ENCODE results near the gene CNIH3.
A peak's percentile ranks its signal among the peaks of the same experiment; 100 is the strongest.
"Not testable (repeated sequence)": the region's sequence is repeated elsewhere in the genome, so short reads cannot be mapped to it uniquely, and the experiment has no call there.

CNIH3 gene

DNA sequence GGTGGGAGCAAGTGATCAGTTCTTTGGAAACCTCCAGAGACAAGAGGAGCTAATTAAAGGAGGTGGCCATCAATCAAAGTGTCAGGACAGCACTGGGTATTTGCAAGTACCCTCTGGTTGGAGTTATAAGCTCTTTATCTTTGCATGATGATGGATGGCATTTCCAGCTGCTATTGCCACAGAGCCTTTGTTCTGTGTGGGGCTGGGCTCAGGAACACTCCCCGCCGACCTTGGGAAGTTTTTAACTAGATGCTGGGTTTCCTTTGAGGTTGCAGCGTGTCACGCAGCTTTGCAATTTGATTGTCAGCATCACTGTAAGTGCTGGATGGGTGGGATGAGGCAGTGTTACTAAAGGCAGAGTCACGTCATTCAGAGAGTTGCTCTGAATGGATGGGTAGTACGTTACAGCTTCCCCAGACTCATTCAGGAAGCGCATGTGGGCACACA, 68.9 kb downstream of the CNIH3 start:
- Histone ChIP-seq H3K36me3 (ENCODE audit: insufficient read depth, low read length) (no peaks in the 10 kb centered on the region), H2AFZ (ENCODE audit: low read length, unreplicated experiment) (no peak overlapping the region), H3K4me1 (ENCODE audit: control insufficient read depth, insufficient read depth, low read length, unreplicated experiment) (no peaks in the 10 kb centered on the region), H3K27ac (ENCODE audit: low read depth, low read length) (no peak overlapping the region), H3K27me3 (ENCODE audit: insufficient read depth, low read length) (0 out of 2 replicates have a peak, but pooled peaks cover 5% of the 10 kb centered on the region), H3K79me2 (ENCODE audit: control insufficient read depth, insufficient read depth, low read length, unreplicated experiment) (no peaks in the 10 kb centered on the region), H3K4me3 (ENCODE audit: low read depth, low read length) (no peak overlapping the region)

- not testable (repeated sequence) for H3K27ac ChIP-seq (ENCODE audit: low read depth, low read length); H3K4me3 ChIP-seq (ENCODE audit: low read depth, low read length); H3K36me3 ChIP-seq (ENCODE audit: insufficient read depth, low read length); H2AFZ ChIP-seq (ENCODE audit: low read length, unreplicated experiment); H3K79me2 ChIP-seq (ENCODE audit: control insufficient read depth, insufficient read depth, low read length, unreplicated experiment); H3K4me1 ChIP-seq (ENCODE audit: control insufficient read depth, insufficient read depth, low read length, unreplicated experiment); H3K27me3 ChIP-seq (ENCODE audit: insufficient read depth, low read length)
Measured at GRCh38 chr1:224686140-224686539, 70.0 kb downstream of the CNIH3 start.

DNA sequence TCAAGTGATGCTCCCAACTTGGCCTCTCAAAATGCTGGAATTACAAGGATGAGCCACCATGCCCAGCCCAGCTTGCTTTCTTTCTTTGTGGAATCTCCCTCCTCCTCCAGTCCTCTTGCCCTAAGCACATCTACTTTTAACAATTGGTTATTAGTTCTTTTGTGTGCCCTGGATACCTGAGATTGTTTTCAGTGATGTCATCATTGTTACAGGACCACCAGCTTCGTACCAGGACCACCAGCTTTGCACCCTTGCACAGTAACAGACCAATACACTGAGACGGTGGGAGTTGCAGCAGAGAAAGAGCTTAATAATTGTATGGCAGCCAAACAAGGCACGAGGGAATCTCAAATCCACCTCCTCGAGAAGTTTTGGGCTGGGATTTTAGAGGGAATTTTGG, 71.3 kb downstream of the CNIH3 start:
- Histone ChIP-seq H3K4me3 (ENCODE audit: low read depth, low read length) (no peak overlapping the region), H3K27ac (ENCODE audit: low read depth, low read length) (no peak overlapping the region), H3K4me1 (ENCODE audit: control insufficient read depth, insufficient read depth, low read length, unreplicated experiment) (no peaks in the 10 kb centered on the region), H3K79me2 (ENCODE audit: control insufficient read depth, insufficient read depth, low read length, unreplicated experiment) (no peaks in the 10 kb centered on the region), H2AFZ (ENCODE audit: low read length, unreplicated experiment) (no peak overlapping the region), H3K27me3 (ENCODE audit: insufficient read depth, low read length) (0 out of 2 replicates have a peak, but pooled peaks cover 5% of the 10 kb centered on the region), H3K36me3 (ENCODE audit: insufficient read depth, low read length) (no peaks in the 10 kb centered on the region)

DNA sequence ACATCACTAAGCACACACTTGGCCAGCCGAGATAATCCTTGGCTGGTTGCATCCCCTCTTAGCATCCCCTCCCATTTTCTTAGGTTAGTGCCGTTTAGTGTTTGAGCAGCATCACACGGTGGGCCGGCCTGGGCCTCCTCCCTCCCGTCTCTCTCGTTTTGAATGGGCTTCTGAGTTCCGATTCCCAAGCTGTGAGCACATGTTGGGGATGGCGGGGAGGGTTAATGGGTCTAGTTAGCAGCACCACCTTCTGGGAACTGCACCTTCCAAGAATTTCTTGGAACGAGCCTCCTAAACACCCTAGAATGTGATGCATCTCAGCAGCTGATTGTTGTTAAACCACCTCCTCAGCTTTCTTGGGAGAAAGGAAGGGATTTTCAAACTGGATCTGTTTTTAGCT, 73.3 kb downstream of the CNIH3 start:
- Histone ChIP-seq H3K27me3 (ENCODE audit: insufficient read depth, low read length) (0 out of 2 replicates have a peak, but pooled peaks cover under 1% of the 10 kb centered on the region), H3K36me3 (ENCODE audit: insufficient read depth, low read length) (no peaks in the 10 kb centered on the region), H3K4me1 (ENCODE audit: control insufficient read depth, insufficient read depth, low read length, unreplicated experiment) (no peaks in the 10 kb centered on the region), H3K79me2 (ENCODE audit: control insufficient read depth, insufficient read depth, low read length, unreplicated experiment) (no peaks in the 10 kb centered on the region), H3K27ac (ENCODE audit: low read depth, low read length) (no peak overlapping the region), H3K4me3 (ENCODE audit: low read depth, low read length) (no peak overlapping the region), H2AFZ (ENCODE audit: low read length, unreplicated experiment) (no peak overlapping the region)

- H3K27me3 ChIP-seq (ENCODE audit: insufficient read depth, low read length): no peaks in the 10 kb centered on the region
- H2AFZ ChIP-seq (ENCODE audit: low read length, unreplicated experiment): no peak overlapping the region
- H3K4me1 ChIP-seq (ENCODE audit: control insufficient read depth, insufficient read depth, low read length, unreplicated experiment): no peaks in the 10 kb centered on the region
- H3K79me2 ChIP-seq (ENCODE audit: control insufficient read depth, insufficient read depth, low read length, unreplicated experiment): no peaks in the 10 kb centered on the region
- H3K27ac ChIP-seq (ENCODE audit: low read depth, low read length): no peak overlapping the region
- H3K36me3 ChIP-seq (ENCODE audit: insufficient read depth, low read length): no peaks in the 10 kb centered on the region
- no peak overlapping the region for H3K4me3 ChIP-seq (ENCODE audit: low read depth, low read length)
Measured at GRCh38 chr1:224690576-224690975, 74.5 kb downstream of the CNIH3 start.

DNA sequence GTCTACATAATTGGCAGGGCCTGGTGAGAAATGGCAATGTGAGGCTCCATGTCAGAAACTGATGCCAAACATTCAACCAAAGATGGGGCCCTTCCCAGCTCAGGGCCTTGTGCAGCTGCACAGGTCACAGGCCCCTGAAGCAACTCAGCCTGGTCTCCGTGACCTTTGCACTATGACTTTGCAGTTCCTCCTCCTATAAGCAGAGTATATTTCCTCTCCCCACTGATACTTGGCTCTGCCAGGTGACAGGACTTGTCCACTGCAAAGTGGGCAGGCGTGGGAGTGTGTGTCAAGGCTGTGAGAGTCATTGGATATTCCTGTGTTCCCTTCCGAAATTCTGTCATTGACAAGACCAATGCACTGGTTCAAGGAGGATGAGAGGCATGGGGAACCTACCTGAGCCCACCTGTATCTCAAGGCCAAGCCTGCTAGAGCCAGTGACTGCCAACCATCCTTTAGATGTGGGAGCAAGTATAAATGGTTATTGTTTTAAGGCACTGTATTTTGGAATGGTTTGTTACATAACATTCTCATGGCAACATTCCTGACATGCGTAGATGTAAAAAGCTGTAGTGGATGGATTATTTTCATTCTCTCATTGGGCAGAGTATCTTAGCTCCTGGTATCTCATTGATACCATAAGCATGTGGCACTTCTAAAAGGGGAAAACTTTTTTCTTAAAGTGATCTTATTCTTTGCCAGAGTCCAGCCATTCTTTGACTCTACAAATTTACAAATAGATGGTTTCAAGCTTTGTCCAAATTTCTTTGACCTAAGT, 75.2 kb downstream of the CNIH3 start:
- H2AFZ ChIP-seq (ENCODE audit: low read length, unreplicated experiment): no peak overlapping the region
- no peaks in the 10 kb centered on the region for H3K79me2 ChIP-seq (ENCODE audit: control insufficient read depth, insufficient read depth, low read length, unreplicated experiment)
- no peaks in the 10 kb centered on the region for H3K36me3 ChIP-seq (ENCODE audit: insufficient read depth, low read length)
- H3K27me3 ChIP-seq (ENCODE audit: insufficient read depth, low read length): no peaks in the 10 kb centered on the region
- H3K4me1 ChIP-seq (ENCODE audit: control insufficient read depth, insufficient read depth, low read length, unreplicated experiment): no peaks in the 10 kb centered on the region
- H3K4me3 ChIP-seq (ENCODE audit: low read depth, low read length): no peak overlapping the region
- no peak overlapping the region for H3K27ac ChIP-seq (ENCODE audit: low read depth, low read length)

DNA sequence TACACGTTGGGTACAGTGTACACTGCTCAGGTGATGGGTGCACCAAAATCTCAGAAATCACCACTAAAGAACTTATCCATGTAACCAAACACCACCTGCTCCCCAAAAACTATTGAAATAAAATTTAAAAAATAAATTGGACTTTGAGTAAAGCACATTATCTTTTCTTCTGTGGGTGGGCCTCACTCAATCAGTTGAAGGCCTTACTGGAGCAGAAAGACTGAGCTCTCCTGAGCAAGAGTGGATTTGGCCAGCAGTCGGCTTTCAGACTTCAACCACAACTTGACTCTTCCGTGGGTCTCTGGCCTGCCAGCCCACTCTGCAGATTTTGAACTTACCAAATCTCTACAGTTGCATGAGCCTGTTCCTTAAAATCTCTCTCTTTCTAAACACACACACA, 78.9 kb downstream of the CNIH3 start:
- Histone ChIP-seq H3K27ac (ENCODE audit: low read depth, low read length) (no peak overlapping the region), H3K27me3 (ENCODE audit: insufficient read depth, low read length) (no peaks in the 10 kb centered on the region), H3K36me3 (ENCODE audit: insufficient read depth, low read length) (no peaks in the 10 kb centered on the region), H2AFZ (ENCODE audit: low read length, unreplicated experiment) (no peak overlapping the region), H3K79me2 (ENCODE audit: control insufficient read depth, insufficient read depth, low read length, unreplicated experiment) (no peaks in the 10 kb centered on the region), H3K4me1 (ENCODE audit: control insufficient read depth, insufficient read depth, low read length, unreplicated experiment) (peaks cover 10% of the 10 kb centered on the region), H3K4me3 (ENCODE audit: low read depth, low read length) (no peak overlapping the region)

- H2AFZ ChIP-seq (ENCODE audit: low read length, unreplicated experiment): no peak overlapping the region
- peaks cover 10% of the 10 kb centered on the region for H3K4me1 ChIP-seq (ENCODE audit: control insufficient read depth, insufficient read depth, low read length, unreplicated experiment)
- no peak overlapping the region for H3K27ac ChIP-seq (ENCODE audit: low read depth, low read length)
- H3K36me3 ChIP-seq (ENCODE audit: insufficient read depth, low read length): no peaks in the 10 kb centered on the region
- no peak overlapping the region for H3K4me3 ChIP-seq (ENCODE audit: low read depth, low read length)
- H3K27me3 ChIP-seq (ENCODE audit: insufficient read depth, low read length): no peaks in the 10 kb centered on the region
- no peaks in the 10 kb centered on the region for H3K79me2 ChIP-seq (ENCODE audit: control insufficient read depth, insufficient read depth, low read length, unreplicated experiment)
Measured at GRCh38 chr1:224696021-224696420, 79.9 kb downstream of the CNIH3 start.

DNA sequence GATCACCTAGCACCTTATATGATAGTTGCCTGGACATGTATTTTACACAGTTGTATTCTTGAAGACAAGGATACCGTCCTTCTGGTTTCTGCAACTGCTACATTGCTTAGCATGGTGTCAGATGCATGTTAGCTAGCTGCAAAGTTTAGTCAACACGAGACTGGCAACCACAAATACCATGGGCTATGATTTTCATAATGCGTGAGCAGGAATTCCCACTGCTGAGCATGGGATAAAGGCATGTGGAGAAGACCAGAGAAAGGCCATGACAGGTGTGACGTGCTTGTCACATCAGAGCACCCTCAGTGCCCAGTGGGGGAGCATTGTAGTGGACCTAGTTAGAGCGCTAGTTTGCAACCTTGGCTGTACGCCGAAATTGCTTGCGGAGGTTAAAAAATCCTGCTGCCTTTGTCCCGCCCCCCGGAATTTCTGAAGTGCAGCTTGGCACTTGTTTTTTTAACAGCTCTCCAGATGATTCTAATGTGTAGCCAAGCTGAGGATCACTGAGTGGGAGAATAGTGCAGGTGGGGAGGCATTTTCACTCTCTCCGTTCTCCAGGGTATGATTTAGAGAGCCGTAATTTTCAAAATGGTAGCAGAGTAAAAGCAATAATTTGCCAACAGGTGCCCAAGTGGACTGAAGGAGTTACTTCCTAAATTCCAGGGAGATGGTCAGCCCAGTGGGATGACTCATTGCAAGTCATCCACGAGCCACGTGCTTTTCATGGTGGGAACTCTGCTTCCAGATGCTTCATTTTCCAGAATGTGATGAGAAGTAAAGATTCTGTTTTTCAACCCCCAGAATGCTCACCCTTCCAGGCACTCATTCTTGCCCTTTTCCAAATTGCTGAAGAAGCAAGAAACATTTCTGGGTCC, 81.0 kb downstream of the CNIH3 start:
- peaks cover 10% of the 10 kb centered on the region for H3K4me1 ChIP-seq (ENCODE audit: control insufficient read depth, insufficient read depth, low read length, unreplicated experiment)
- no peaks in the 10 kb centered on the region for H3K36me3 ChIP-seq (ENCODE audit: insufficient read depth, low read length)
- no peak overlapping the region for H2AFZ ChIP-seq (ENCODE audit: low read length, unreplicated experiment)
- H3K27me3 ChIP-seq (ENCODE audit: insufficient read depth, low read length): no peaks in the 10 kb centered on the region
- H3K79me2 ChIP-seq (ENCODE audit: control insufficient read depth, insufficient read depth, low read length, unreplicated experiment): no peaks in the 10 kb centered on the region
- H3K27ac ChIP-seq (ENCODE audit: low read depth, low read length): peak overlapping the region; percentile 17; the same call in 1 of the 2 replicates
- no peak overlapping the region for H3K4me3 ChIP-seq (ENCODE audit: low read depth, low read length)

DNA sequence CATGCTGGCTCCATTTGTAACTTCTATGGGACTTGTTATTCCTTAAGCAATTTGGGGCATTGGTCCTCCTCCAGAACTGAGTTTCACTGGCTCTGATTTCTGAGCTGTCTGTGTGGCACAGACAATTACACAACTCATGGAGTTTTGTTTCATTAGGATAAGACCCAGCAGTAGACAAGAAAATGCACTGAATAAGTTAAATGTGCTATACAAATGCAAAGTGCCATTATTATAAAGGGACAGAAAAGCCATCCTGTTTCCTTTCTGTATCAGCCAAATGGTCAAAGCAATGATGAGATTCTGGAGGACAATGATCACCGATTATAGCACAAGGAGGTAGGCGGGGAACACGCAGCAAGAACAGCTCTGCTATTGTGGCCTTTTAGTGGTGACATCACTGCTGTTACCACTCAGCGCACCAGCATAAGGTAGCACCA, 81.9 kb downstream of the CNIH3 start:
- H3K4me3 ChIP-seq (ENCODE audit: low read depth, low read length): no peak overlapping the region
- peaks cover 10% of the 10 kb centered on the region for H3K4me1 ChIP-seq (ENCODE audit: control insufficient read depth, insufficient read depth, low read length, unreplicated experiment)
- H3K36me3 ChIP-seq (ENCODE audit: insufficient read depth, low read length): no peaks in the 10 kb centered on the region
- H2AFZ ChIP-seq (ENCODE audit: low read length, unreplicated experiment): no peak overlapping the region
- no peaks in the 10 kb centered on the region for H3K27me3 ChIP-seq (ENCODE audit: insufficient read depth, low read length)
- no peak overlapping the region for H3K27ac ChIP-seq (ENCODE audit: low read depth, low read length)
- H3K79me2 ChIP-seq (ENCODE audit: control insufficient read depth, insufficient read depth, low read length, unreplicated experiment): no peaks in the 10 kb centered on the region
